IMR-90 (cell line): ENCODE measurements around the gene FGF9. TPM values are rescaled to one million over a fixed set of nuclear protein-coding genes. Genes with fewer than 3 reads are reported as not detected.

Source experiments
- ATAC-seq: fragments of 200-7000 bp; cut with Tn5 transposase; 2 replicates; pipeline ENCODE4 v1.9.1; 2020; ENCODE audit warnings: low read depth, mild to moderate bottlenecking, moderate library complexity
- BruUV-seq: library from RNA; stranded (reverse); fragments of 400-500 nt; replicated peaks from 2 replicates; lab custom pipeline; 2021; lab: Mats Ljungman, UMichigan
- CTCF ChIA-PET: fragments of 300-600 bp; formaldehyde crosslinking; extraction: SDS; loops from one replicate; lab custom pipeline; 2021; ENCODE audit warnings: antibody characterized with exemption; lab: Yijun Ruan, JAX
- POLR2A ChIA-PET: fragments of 300-600 bp; sonication (Branson Sonifier 250); formaldehyde crosslinking; loops from one replicate; lab custom pipeline; 2022; ENCODE audit warnings: antibody characterized with exemption; ENCODE audit not compliant: unreplicated experiment; lab: Charles Lee
- DNase-seq: peaks from one replicate; pipeline ENCODE4 v3.0.0; 2013
- H2AFZ ChIP-seq: replicated peaks from 2 replicates; pipeline ENCODE3; 2013; ENCODE audit warnings: low read length, mild to moderate bottlenecking; ENCODE audit not compliant: poor library complexity
- H2AK5ac ChIP-seq: 2 replicates; pipeline ENCODE4 v1.6.1; 2013; ENCODE audit warnings: low read depth, low read length, inconsistent platforms
- H2AK9ac ChIP-seq: replicated peaks from 2 replicates; pipeline ENCODE3; 2013; ENCODE audit warnings: mild to moderate bottlenecking, low read depth, low read length, moderate library complexity; ENCODE audit not compliant: poor library complexity
- H2BK120ac ChIP-seq: 2 replicates; pipeline ENCODE4 v1.6.1; 2013; ENCODE audit warnings: low read depth, low read length, inconsistent platforms
- H2BK15ac ChIP-seq: 3 replicates; pipeline ENCODE4 v1.6.1; 2013; ENCODE audit warnings: low read depth, low read length, inconsistent platforms
- H2BK20ac ChIP-seq: 2 replicates; pipeline ENCODE4 v1.6.1; 2013; ENCODE audit warnings: low read depth, mild to moderate bottlenecking, inconsistent platforms, low read length, moderate library complexity
- H2BK5ac ChIP-seq: 2 replicates; pipeline ENCODE4 v1.6.1; 2013; ENCODE audit warnings: mild to moderate bottlenecking, low read depth, low read length, inconsistent platforms; ENCODE audit not compliant: poor library complexity, severe bottlenecking
- H3K14ac ChIP-seq: replicated peaks from 2 replicates; pipeline ENCODE4 v1.6.1; 2013; ENCODE audit warnings: low read depth, low read length, inconsistent platforms
- H3K18ac ChIP-seq: 2 replicates; pipeline ENCODE4 v1.6.1; 2013; ENCODE audit warnings: low read depth, low read length, control low read depth
- H3K23ac ChIP-seq: 2 replicates; pipeline ENCODE4 v1.6.1; 2013; ENCODE audit warnings: low read depth, low read length, inconsistent platforms
- H3K27ac ChIP-seq: 2 replicates; pipeline ENCODE4 v1.5.1; 2013; ENCODE audit warnings: mild to moderate bottlenecking, control low read depth, low read length; ENCODE audit not compliant: insufficient read depth
- H3K27me3 ChIP-seq: 2 replicates; pipeline ENCODE4 v1.6.1; 2013; ENCODE audit warnings: low read length; ENCODE audit not compliant: control insufficient read depth, insufficient read depth
- H3K36me3 ChIP-seq: 2 replicates; pipeline ENCODE4 v1.6.1; 2013; ENCODE audit warnings: low read length, mixed read lengths; ENCODE audit not compliant: control insufficient read depth, insufficient read depth
- H3K4ac ChIP-seq: 2 replicates; pipeline ENCODE4 v1.6.1; 2013; ENCODE audit warnings: low read depth, low read length, inconsistent platforms
- H3K4me1 ChIP-seq: 2 replicates; pipeline ENCODE4 v1.6.1; 2013; ENCODE audit warnings: low read length, mixed read lengths; ENCODE audit not compliant: control insufficient read depth, insufficient read depth
- H3K4me2 ChIP-seq: 2 replicates; pipeline ENCODE4 v1.6.1; 2013; ENCODE audit warnings: low read depth, mild to moderate bottlenecking, control low read depth, low read length, moderate library complexity
- H3K4me3 ChIP-seq: 2 replicates; pipeline ENCODE4 v1.5.1; 2013; ENCODE audit warnings: low read depth, mild to moderate bottlenecking, control low read depth, low read length, moderate library complexity; ENCODE audit not compliant: insufficient read depth
- H3K56ac ChIP-seq: 2 replicates; pipeline ENCODE4 v1.6.1; 2013; ENCODE audit warnings: low read length, inconsistent platforms; ENCODE audit not compliant: insufficient read depth; ENCODE audit errors: extremely low read depth
- H3K79me1 ChIP-seq, 2 experiments: 2 replicates each; pipeline ENCODE4 v1.6.1; 2013; ENCODE audit warnings: low read length in 2 of 2, inconsistent platforms in 1 of 2, low read depth in 1 of 2
- H3K9ac ChIP-seq: 2 replicates; pipeline ENCODE4 v1.6.1; 2013; ENCODE audit warnings: low read depth, low read length, control low read depth
- H3K9me1 ChIP-seq: 2 replicates; pipeline ENCODE4 v1.6.1; 2013; ENCODE audit warnings: low read length, inconsistent platforms; ENCODE audit not compliant: insufficient read depth
- H3K9me3 ChIP-seq: 2 replicates; pipeline ENCODE4 v1.6.1; 2013; ENCODE audit warnings: low read length; ENCODE audit not compliant: control insufficient read depth, insufficient read depth
- H4K20me1 ChIP-seq: 2 replicates; pipeline ENCODE4 v1.6.1; 2013; ENCODE audit warnings: low read length, inconsistent platforms; ENCODE audit not compliant: insufficient read depth
- H4K5ac ChIP-seq: 2 replicates; pipeline ENCODE4 v1.6.1; 2013; ENCODE audit warnings: mild to moderate bottlenecking, low read depth, low read length, control low read depth
- H4K8ac ChIP-seq, 2 experiments: 2 replicates each; pipeline ENCODE4 v1.6.1; 2013; ENCODE audit warnings: low read depth in 2 of 2, low read length in 2 of 2, control low read depth in 1 of 2, inconsistent platforms in 1 of 2
- H4K91ac ChIP-seq: 2 replicates; pipeline ENCODE4 v1.6.1; 2013; ENCODE audit warnings: low read depth, low read length, inconsistent platforms; ENCODE audit not compliant: insufficient read depth
- BHLHE40 ChIP-seq: fragments of 150-350 bp; IDR thresholded peaks from 2 replicates; pipeline ENCODE4 v1.6.1; 2016; ENCODE audit warnings: mild to moderate bottlenecking, low read depth, low read length
- FOS ChIP-seq: fragments of 150-350 bp; IDR thresholded peaks from 2 replicates; pipeline ENCODE4 v1.6.1; 2016; ENCODE audit warnings: low read depth, low read length
- MAFK ChIP-seq: IDR thresholded peaks from 2 replicates; pipeline ENCODE4 v1.6.1; 2012; ENCODE audit warnings: low read depth, low read length, improper control_type of control experiment
- NFE2L2 ChIP-seq: fragments of 150-350 bp; IDR thresholded peaks from 2 replicates; pipeline ENCODE4 v1.6.1; 2016; ENCODE audit warnings: low read depth, mild to moderate bottlenecking, low read length
- RCOR1 ChIP-seq: IDR thresholded peaks from 2 replicates; pipeline ENCODE4 v1.6.1; 2012; ENCODE audit warnings: mild to moderate bottlenecking, low read length, improper control_type of control experiment; ENCODE audit not compliant: insufficient replicate concordance
- WGBS, 2 experiments: methylation state at CpG; one replicate each; pipeline versions ENCODE4 v1.1.5 to v1.1.7; 2013; ENCODE audit warnings: missing lambda C conversion rate in 2 of 2; ENCODE audit not compliant: insufficient read length in 1 of 2; ENCODE audit errors: extremely low coverage in 2 of 2; 5-methylcytosine and 5-hydroxymethylcytosine counted together
- dilution Hi-C: fragments of 300-500 bp; cut with HindIII; formaldehyde crosslinking; loops from one replicate; pipeline ENCODE4 v1.14.3; 2018; ENCODE audit warnings: low sequenced_read_pairs; ENCODE audit not compliant: unreplicated experiment
- in situ Hi-C: fragments of 300-500 bp; cut with MboI; formaldehyde crosslinking; loops from 3 replicates; pipeline ENCODE4 v1.14.3; 2019; ENCODE audit warnings: low sequenced_read_pairs, inconsistent platforms, mixed read lengths
- intact Hi-C: fragments of 100-400 bp; cut with micrococcal nuclease; formaldehyde crosslinking; loops from 2 replicates; pipeline ENCODE4 v1.10.0; 2022
- polyA plus RNA-seq, 3 experiments: library from polyadenylated mRNA; depleted of rRNA; stranded (reverse); fragments of >200 nt; gene quantifications; 2 replicates each; pipeline ENCODE4 v1.2.3, GENCODE V29; 2012; ENCODE audit warnings: low replicate concordance in 1 of 3
- total RNA-seq: library from RNA; depleted of rRNA; stranded (reverse); fragments of >200 nt; gene quantifications from 2 replicates; pipeline ENCODE4 v1.2.3, GENCODE V29; 2012
- TF ChIP-seq, protein P1 (sequence below): conservative IDR thresholded peaks from 2 replicates; pipeline ENCODE4 v1.5.1; 2012; ENCODE audit warnings: mild to moderate bottlenecking, low read depth, low read length, improper control_type of control experiment

Gene FGF9
- total and polyA plus RNA-seq, 2 of the 4 experiments (the other 2 are of a cell fraction) = under 0.01 to 0.05 TPM

DNA sequence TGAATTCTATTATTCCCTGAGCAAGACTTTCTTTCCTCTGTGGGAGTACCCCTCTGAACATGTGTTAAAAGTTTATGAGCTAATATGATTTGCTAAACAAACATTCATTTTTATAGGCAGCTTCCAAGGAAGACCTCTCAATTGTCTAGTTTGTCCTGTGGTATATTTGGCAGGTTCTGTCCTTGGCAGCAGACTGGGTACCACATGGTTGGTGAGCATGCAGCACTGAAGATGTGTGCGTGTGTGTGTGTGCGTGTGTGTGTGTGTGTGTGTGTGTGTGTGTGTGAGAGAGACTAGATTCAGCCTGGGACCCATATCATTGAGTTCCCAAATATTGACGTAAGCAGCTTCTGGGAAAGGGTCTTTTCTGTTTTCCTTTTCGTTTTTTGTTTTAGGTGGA lies 24.0 kb downstream of the FGF9 start:
- CTCF ChIA-PET = no interaction called here
- H3K27me3 ChIP-seq = peaks cover 19% of the 10 kb centered on the region

More for the DNA sequence above, 24.0 kb downstream of the FGF9 start:
- H3K14ac ChIP-seq = no peak overlapping the region
- no peak overlapping the region for H4K5ac ChIP-seq
- intact Hi-C loops (no loop called here), dilution Hi-C loops (no loop called here), in situ Hi-C loops (no loop called here)
- no peak overlapping the region for H2AFZ ChIP-seq
- H2BK20ac ChIP-seq = no peak overlapping the region
- H3K4me2 ChIP-seq = no peak overlapping the region
- DNase-seq (no peak), ATAC-seq (no peak)
- peaks cover under 1% of the 10 kb centered on the region; the same call in 1 of the 2 replicates for H3K36me3 ChIP-seq
- H3K9me1 ChIP-seq = no peaks in the 10 kb centered on the region
- H2BK120ac ChIP-seq = no peak overlapping the region
- no peaks in the 10 kb centered on the region; the same call in 1 of the 2 replicates for H3K4me1 ChIP-seq
- H2BK15ac ChIP-seq = no peak overlapping the region
- H3K79me1 ChIP-seq = no peaks in the 10 kb centered on the region
- POLR2A ChIA-PET = no interaction called here
- H4K91ac ChIP-seq = no peak overlapping the region
- TF ChIP-seq FOS (no peak), BHLHE40 (no peak), RCOR1 (no peak), NFE2L2 (no peak), MAFK (no peak)
- TF ChIP-seq, protein P1, sequence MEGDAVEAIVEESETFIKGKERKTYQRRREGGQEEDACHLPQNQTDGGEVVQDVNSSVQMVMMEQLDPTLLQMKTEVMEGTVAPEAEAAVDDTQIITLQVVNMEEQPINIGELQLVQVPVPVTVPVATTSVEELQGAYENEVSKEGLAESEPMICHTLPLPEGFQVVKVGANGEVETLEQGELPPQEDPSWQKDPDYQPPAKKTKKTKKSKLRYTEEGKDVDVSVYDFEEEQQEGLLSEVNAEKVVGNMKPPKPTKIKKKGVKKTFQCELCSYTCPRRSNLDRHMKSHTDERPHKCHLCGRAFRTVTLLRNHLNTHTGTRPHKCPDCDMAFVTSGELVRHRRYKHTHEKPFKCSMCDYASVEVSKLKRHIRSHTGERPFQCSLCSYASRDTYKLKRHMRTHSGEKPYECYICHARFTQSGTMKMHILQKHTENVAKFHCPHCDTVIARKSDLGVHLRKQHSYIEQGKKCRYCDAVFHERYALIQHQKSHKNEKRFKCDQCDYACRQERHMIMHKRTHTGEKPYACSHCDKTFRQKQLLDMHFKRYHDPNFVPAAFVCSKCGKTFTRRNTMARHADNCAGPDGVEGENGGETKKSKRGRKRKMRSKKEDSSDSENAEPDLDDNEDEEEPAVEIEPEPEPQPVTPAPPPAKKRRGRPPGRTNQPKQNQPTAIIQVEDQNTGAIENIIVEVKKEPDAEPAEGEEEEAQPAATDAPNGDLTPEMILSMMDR = no peak
- no peak overlapping the region for H3K9ac ChIP-seq
- no peak overlapping the region for H3K4me3 ChIP-seq
- H3K18ac ChIP-seq = no peak overlapping the region
- H3K23ac ChIP-seq = no peak overlapping the region
- no peak overlapping the region for H3K56ac ChIP-seq
- no TSS peak for BruUV-seq
- no peak overlapping the region for H2AK9ac ChIP-seq
- no peaks in the 10 kb centered on the region for H3K9me3 ChIP-seq
- H2BK5ac ChIP-seq = no peak overlapping the region
- H2AK5ac ChIP-seq = no peak overlapping the region
- no CpG with 5 or more reads among the region's 4 CpGs for WGBS, 2 experiments
- H3K4ac ChIP-seq = no peak overlapping the region
- no peaks in the 10 kb centered on the region; the same call in 1 of the 2 replicates for H4K20me1 ChIP-seq
- no peak overlapping the region for H3K27ac ChIP-seq
- no peak overlapping the region for H4K8ac ChIP-seq
